HG03064 (cell line): Measurements from ENCODE around the gene GUCA2A.

Experiments
- ATAC-seq: cut with Tn5 transposase; IDR thresholded peaks from one replicate; pipeline ENCODE4 v1.9.1; 2021; ENCODE audit warnings: low read depth; ENCODE audit not compliant: unreplicated experiment

GUCA2A gene

DNA sequence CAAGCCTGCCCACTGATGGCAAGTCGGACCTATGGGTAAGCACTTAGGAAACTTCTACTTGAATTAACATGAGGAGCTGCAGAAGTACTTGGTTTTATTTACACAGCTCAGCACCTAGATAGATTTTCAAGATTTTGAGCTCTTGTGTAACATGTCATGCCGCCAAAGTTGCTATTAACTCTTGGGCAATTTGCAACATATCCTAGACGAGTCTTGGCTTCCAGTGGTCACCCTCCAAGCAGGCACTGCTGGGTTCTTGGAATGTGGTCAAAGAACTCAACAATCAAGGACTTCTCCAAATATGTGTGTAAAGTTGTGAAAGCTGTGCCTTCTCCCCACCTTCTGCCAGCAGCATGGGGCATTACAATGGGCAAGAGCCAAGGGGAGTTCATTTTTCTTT, 29.1 kb downstream of the GUCA2A start:
- ATAC-seq, result no peak

DNA sequence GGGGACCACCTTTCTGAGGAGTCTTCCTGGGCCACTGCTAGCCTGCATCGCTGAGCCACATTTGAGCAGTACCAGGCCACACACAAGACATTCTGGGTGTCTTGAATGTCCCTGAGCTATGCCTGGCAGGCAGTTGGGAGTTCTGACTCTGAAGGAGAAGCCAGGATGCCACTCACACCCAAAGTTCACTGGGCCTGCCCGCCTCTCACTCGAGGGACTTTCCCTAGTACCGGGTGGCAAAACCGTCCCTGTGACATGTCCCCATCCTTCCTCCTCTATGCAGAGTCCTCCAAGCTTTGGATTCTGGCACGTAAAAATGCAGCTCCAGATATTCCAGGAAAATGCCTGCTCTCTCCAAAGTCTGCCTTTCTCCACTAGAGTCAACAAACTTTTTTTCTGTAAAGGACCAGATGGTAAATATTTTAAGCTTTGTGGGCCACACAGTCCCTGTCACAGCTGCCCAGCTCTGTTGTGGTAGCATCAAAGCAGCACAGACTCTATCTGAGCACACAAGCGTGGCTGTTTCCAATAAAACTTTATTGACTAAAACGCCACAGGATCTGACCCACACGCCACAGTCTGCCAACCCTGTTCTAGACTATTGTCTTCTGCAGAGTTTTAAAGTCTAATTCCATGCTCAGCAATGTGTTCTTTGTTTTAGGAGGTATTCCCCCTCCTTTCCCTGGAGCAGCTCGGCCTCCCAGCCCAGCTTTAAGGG, 30.6 kb downstream of the GUCA2A start:
- no peak for ATAC-seq

GRCh38 chr1:42133390-42133789, 31.2 kb downstream of the GUCA2A start:
- ATAC-seq, result no peak

DNA sequence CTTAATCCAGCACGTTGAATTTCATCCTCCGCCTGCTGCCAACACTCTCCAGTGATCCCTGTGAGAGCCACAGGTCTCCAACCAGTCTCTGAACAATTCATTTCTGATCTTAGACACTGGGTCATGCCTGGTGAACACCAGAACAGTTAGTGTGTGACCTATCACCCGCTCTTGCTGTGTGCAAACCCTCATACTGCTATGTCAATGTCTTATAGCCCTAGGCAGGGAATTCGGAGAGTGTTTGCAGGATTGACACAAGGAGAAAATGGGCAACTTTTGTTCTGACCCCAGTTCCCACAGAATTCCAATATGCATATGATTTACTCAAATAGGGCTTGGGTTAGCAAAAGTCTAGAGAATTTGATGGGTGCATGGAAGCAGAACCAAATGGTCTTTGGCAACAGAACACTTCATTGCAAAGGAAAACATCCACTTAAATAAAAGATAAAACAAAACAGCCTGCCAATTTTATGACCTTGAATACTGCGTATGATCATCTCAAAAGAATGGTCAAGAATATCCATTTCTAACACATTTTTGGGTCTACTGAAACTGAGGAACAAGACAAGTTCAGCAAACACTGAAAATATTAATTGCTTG, 34.4 kb downstream of the GUCA2A start:
- no peak for ATAC-seq

- no peak for ATAC-seq
These were observed 35.6 kb downstream of the GUCA2A start for GRCh38 chr1:42128964-42129363.

GRCh38 chr1:42128499-42128898, 36.0 kb downstream of the GUCA2A start:
- no peak for ATAC-seq

DNA sequence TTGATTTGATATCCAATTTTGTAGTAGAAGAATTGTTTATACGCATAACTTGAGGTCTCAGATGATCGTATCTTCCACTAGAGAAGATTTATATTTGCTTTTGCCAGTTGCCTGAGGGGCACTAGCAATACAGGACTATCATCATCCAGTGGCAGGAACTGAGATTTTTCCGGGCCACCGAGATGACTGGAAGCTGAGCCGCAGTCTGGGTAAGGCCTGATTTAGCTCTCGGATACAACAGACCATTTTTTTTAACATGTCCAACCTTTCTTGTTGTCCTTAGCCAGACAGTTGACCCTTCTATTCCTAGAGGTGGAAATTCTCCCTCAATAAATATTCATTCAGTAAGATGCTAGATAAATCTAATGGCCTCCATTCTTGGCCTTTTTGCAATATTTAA, 36.8 kb downstream of the GUCA2A start:
- no peak for ATAC-seq

DNA sequence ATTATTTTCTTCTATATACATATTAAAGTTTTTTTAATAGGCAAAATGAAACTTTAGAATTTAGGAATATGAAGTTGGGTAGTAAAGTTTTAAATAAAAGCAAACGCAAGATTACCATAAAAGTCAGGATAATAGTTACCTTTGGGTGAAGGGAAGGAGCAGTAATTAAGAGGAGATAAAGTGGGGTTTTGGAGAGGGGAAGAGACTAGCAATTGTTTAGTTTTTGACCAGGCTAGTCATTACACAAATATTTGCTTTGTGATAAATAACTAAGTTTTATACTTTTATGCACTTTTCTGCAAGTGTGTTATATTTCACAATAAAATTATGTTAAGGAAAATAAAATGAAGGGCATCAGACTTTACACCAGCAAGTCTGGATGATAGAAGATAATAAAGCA, 39.0 kb downstream of the GUCA2A start:
- no peak for ATAC-seq

GRCh38 chr1:42122408-42122807, 42.1 kb downstream of the GUCA2A start:
- ATAC-seq, result no peak

DNA sequence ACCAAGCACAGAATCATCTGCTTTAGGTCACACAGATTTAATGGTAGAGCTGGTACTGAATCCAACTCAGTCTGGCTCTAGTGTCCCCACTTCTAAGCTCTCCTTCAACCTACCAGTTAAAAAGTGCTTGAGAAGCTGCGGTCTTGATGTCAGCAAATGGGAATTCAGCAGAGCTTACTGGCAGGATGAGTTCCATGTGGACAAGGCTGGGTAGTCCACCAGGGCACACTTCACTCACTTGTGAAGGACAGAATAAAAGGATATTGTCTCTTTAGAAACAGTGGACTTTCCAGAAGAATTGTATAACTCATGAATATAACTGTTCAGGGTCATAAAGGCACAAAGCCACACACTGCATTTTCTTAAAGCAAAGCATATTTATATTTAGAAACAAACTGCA, 46.4 kb downstream of the GUCA2A start:
- ATAC-seq, result no peak

GRCh38 chr1:42117214-42117613, 47.3 kb downstream of the GUCA2A start:
- ATAC-seq, result no peak

DNA sequence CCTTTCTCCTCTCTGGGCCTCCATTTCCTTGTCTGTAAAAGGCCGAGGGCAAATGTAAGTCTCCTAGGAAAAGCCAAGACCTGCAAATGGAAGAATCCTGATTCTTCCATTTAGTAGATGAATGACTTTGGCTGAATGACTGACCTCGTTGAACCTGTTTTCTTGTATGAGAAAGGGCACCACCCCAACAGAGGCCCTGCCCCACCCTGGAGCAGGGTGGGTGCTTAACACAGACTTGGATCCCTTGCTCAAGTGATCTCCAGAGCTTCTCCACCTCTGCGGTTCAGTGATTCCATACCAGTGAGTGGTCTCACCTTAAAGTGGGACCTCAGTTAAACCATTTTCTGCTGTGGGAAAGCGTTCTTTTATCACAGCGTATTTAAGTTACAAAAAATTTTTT, 50.3 kb downstream of the GUCA2A start:
- ATAC-seq, result no peak
